HEK293T (cell line): ENCODE data around the gene LAMA3.

Experiments
- ELF4 ChIP-seq: fragments of 450-650 bp; IDR thresholded peaks from 2 replicates; pipeline ENCODE4 v1.6.1; 2017; ENCODE audit warnings: antibody characterized with exemption
- LEF1 ChIP-seq: fragments of 450-650 bp; IDR thresholded peaks from 2 replicates; pipeline ENCODE4 v1.6.1; 2017; ENCODE audit warnings: mild to moderate bottlenecking, borderline replicate concordance
- NFRKB ChIP-seq: fragments of 450-650 bp; IDR thresholded peaks from 2 replicates; pipeline ENCODE4 v1.6.1; 2016; ENCODE audit warnings: mild to moderate bottlenecking, moderate library complexity
- SP1 ChIP-seq: fragments of 450-650 bp; IDR thresholded peaks from 2 replicates; pipeline ENCODE4 v1.6.1; 2017
- SUZ12 ChIP-seq: fragments of 450-650 bp; IDR thresholded peaks from 2 replicates; pipeline ENCODE4 v1.6.1; 2016; ENCODE audit warnings: mild to moderate bottlenecking
- TARDBP ChIP-seq: fragments of 450-650 bp; IDR thresholded peaks from 2 replicates; pipeline ENCODE4 v1.6.1; 2016
- ZNF384 ChIP-seq: fragments of 450-650 bp; IDR thresholded peaks from 2 replicates; pipeline ENCODE4 v1.6.1; 2016

DNA sequence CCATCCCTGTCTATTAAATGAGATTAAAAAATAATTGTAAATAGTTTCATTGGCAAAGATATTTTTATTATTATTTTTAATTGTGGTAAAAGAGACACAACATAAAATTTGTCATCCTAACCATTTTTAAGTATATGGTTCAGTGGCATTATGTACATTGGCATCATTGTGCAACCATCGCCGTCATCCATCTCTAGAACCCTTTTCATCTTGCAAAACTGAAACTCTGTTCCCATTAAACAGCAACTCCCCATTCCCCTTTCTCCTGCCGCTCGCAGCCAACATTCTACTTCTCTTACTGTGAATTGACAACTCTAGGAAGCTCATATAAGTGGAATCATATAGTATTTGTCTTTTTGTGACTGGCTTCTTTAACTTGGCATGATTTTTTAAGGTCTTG lies 25.3 kb downstream of the LAMA3 start:
- TF ChIP-seq ELF4 (no peak), ZNF384 (no peak), NFRKB (no peak), SP1 (no peak), TARDBP (no peak), SUZ12 (no peak), LEF1 (no peak)
